Ovary (tissue), 3 donors: Measurements from ENCODE around the gene NCK1.

Experiments used
- CTCF ChIP-seq, 3 donors: fragments of 450-650 bp in 2 of 3; fragments of 200-600 bp in 1 of 3; IDR thresholded peaks; one replicate each; pipeline versions ENCODE4 v1.5.1 to v1.8.0; 2016 to 2022; ENCODE audit warnings: antibody characterized with exemption in 3 of 3, mild to moderate bottlenecking in 1 of 3
- POLR2A ChIP-seq: fragments of 450-650 bp; IDR thresholded peaks from one replicate; pipeline ENCODE4 v1.6.1; 2017; ENCODE audit warnings: antibody characterized with exemption, mild to moderate bottlenecking, moderate library complexity
- donor health status: DM: no; HTN: no; CAD: no.

GRCh38 chr3:136929977-136930670 is 68.1 kb downstream of the NCK1 start:
- TF ChIP-seq CTCF (IDR thresholded peaks at IDR 0.05) (no peak), POLR2A (no peak)
